ENCODE measurements around the gene CCSER1. TPM values are rescaled to one million over a fixed set of nuclear protein-coding genes. Genes with fewer than 3 reads are reported as not detected.
"Not testable (repeated sequence)": the region's sequence is repeated elsewhere in the genome, so short reads cannot be mapped to it uniquely, and the experiment has no call there.

Gene CCSER1
- total RNA-seq, 4 donors from 2014 or later, result 13.3 to 54.6 (median 34.0) TPM

DNA sequence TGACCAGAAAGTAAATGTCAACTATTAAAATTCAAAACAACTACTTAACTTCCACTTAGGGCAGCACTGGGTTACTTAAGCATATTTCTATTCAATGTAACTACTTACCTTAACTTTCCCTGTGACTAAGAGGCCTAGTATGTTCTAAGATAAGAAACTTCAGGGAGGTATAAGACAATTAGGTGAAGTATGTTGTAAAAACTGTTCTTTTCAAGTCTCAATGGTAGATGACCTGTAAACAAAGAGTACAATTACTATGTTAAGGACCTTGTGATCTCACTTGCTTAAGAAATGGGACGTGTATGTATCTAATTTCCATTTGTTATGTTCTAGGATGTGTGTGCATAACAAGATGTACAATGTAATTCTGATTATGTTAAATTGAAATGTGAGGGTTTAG, 960.5 kb downstream of the CCSER1 start:
- TF ChIP-seq, protein P1, sequence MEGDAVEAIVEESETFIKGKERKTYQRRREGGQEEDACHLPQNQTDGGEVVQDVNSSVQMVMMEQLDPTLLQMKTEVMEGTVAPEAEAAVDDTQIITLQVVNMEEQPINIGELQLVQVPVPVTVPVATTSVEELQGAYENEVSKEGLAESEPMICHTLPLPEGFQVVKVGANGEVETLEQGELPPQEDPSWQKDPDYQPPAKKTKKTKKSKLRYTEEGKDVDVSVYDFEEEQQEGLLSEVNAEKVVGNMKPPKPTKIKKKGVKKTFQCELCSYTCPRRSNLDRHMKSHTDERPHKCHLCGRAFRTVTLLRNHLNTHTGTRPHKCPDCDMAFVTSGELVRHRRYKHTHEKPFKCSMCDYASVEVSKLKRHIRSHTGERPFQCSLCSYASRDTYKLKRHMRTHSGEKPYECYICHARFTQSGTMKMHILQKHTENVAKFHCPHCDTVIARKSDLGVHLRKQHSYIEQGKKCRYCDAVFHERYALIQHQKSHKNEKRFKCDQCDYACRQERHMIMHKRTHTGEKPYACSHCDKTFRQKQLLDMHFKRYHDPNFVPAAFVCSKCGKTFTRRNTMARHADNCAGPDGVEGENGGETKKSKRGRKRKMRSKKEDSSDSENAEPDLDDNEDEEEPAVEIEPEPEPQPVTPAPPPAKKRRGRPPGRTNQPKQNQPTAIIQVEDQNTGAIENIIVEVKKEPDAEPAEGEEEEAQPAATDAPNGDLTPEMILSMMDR (IDR thresholded peaks at IDR 0.05), result no peak
- TF ChIP-seq EP300 (IDR thresholded peaks at IDR 0.05; ENCODE audit: low read depth) (no peak), POLR2A (IDR thresholded peaks at IDR 0.05) (no peak), POLR2AphosphoS5 (IDR thresholded peaks at IDR 0.05) (no peak)
- WGBS, 2 donors (ENCODE audit: low coverage in 1 of 2), result 72 to 83% methylated on average over 1 of the region's 1 CpG
- Histone ChIP-seq H3K27me3 (no peaks in the 10 kb centered on the region), H3K4me3 (no peak overlapping the region), H3K4me1 (no peaks in the 10 kb centered on the region), H3K27ac (no peak overlapping the region), H3K9me3 (no peaks in the 10 kb centered on the region), H3K36me3 (no peaks in the 10 kb centered on the region)
- in situ Hi-C loops (cut with MboI; ENCODE audit: low pct_ligation_motif_present in 1 of 4, low pct_unique_long_range_greater_than_20kb in 1 of 4, low sequenced_read_pairs in 3 of 4), result no loop called here
- no peak for DNase-seq
- intact Hi-C loops (cut with DNase I; ENCODE audit: low total_unique reads), result no loop called here

DNA sequence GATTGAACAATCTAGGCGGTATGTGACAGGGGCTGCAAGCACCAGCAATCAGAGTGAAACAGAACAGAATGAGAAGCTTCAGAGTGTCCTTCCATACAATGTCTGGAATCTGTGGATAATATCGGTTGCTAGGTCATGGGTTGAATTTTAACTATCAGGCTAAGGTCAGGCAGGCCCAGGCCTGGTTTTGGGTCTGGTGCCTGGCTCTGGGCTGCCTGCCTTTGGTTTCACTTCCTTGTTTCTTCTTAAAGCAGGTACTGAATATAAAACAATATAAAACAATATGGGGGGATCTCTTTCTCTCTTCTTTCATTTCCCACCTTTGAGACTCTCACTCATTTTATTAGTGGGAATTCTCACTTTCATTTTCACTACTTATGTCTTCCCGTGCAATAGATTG, 962.0 kb downstream of the CCSER1 start:
- WGBS, 2 donors (ENCODE audit: low coverage in 1 of 2), result 69 to 94% methylated on average over 2 to 3 of the region's 3 CpGs
- no peaks in the 10 kb centered on the region for H3K9me3 ChIP-seq
- TF ChIP-seq POLR2A (IDR thresholded peaks at IDR 0.05) (no peak), POLR2AphosphoS5 (IDR thresholded peaks at IDR 0.05) (no peak), EP300 (IDR thresholded peaks at IDR 0.05; ENCODE audit: low read depth) (no peak)
- TF ChIP-seq, protein P1 (IDR thresholded peaks at IDR 0.05), result no peak
- DNase-seq, result no peak
- H3K4me1 ChIP-seq, result no peaks in the 10 kb centered on the region
- no peaks in the 10 kb centered on the region for H3K36me3 ChIP-seq
- no peaks in the 10 kb centered on the region for H3K27me3 ChIP-seq
- in situ Hi-C loops (cut with MboI; ENCODE audit: low pct_ligation_motif_present in 1 of 4, low pct_unique_long_range_greater_than_20kb in 1 of 4, low sequenced_read_pairs in 3 of 4), result no loop called here
- no peak overlapping the region for H3K27ac ChIP-seq
- intact Hi-C loops (cut with DNase I; ENCODE audit: low total_unique reads), result no loop called here
- no peak overlapping the region for H3K4me3 ChIP-seq

DNA sequence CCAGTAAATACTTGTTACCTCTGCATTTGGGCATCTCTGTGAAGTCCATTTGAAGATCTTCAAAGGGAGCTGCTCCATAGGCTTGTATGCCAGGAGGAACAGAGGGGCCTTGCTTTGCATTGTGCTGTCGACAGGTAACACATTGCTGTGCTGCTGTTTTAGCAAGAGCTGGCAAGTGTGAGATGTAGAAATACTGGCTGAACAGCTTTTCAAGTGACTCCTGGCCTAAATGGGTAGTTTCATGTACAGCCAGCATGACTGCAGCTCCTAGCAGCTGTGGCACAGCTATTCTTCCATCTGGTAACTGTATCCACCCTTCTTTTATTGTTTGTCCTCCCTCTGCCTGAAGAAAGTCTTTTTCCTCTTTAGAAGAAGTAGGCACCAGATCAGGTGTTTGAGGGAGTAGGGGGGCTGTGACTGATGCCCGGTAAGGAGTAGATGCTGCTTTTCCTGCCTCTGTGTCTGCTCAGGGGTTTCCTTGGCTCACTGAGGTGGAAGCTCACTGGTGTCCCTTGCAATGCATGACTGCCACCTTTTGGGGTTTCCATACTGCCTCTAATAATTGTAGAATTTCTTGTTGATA, 965.3 kb downstream of the CCSER1 start:
- no peak overlapping the region for H3K27ac ChIP-seq
- no peaks in the 10 kb centered on the region for H3K36me3 ChIP-seq
- WGBS, 2 donors (ENCODE audit: low coverage in 1 of 2), result 73 to 100% methylated on average over 1 to 2 of the region's 2 CpGs
- intact Hi-C loops (cut with DNase I; ENCODE audit: low total_unique reads), result no loop called here
- DNase-seq, result no peak
- in situ Hi-C loops (cut with MboI; ENCODE audit: low pct_ligation_motif_present in 1 of 4, low pct_unique_long_range_greater_than_20kb in 1 of 4, low sequenced_read_pairs in 3 of 4), result no loop called here
- H3K9me3 ChIP-seq, result no peaks in the 10 kb centered on the region
- H3K27me3 ChIP-seq, result no peaks in the 10 kb centered on the region
- no peak for TF ChIP-seq POLR2AphosphoS5 (IDR thresholded peaks at IDR 0.05)
- TF ChIP-seq, protein P1 (IDR thresholded peaks at IDR 0.05), result no peak
- TF ChIP-seq POLR2A (IDR thresholded peaks at IDR 0.05), result no peak
- H3K4me3 ChIP-seq, result no peak overlapping the region
- H3K4me1 ChIP-seq, result no peaks in the 10 kb centered on the region

DNA sequence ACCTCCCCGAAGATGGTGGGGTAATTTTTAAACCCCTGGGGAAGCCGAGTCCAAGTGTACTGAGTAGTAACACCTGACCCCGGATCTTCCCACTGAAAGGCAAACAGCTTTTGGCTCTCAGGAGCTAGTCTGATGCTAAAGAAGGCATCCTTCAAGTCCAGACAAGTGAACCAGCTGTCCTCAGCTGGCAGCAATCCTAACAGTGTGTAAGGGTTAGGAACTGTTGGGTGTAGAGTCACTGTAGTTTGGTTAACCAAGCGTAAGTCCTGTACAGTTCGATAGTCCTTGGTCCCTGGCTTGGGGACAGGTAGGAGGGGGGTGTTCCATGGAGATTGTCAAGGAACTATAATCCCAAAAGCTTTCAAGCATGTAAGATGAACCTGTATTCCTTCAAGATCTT, 967.0 kb downstream of the CCSER1 start:
- H3K4me3 ChIP-seq; H3K4me1 ChIP-seq; H3K9me3 ChIP-seq; intact Hi-C loops (cut with DNase I; ENCODE audit: low total_unique reads); H3K36me3 ChIP-seq; H3K27ac ChIP-seq; in situ Hi-C loops (cut with MboI; ENCODE audit: low pct_ligation_motif_present in 1 of 4, low pct_unique_long_range_greater_than_20kb in 1 of 4, low sequenced_read_pairs in 3 of 4); H3K27me3 ChIP-seq; DNase-seq: not testable (repeated sequence)
- WGBS, 2 donors (ENCODE audit: low coverage in 1 of 2), result 77 to 100% methylated on average over 2 to 5 of the region's 5 CpGs

DNA sequence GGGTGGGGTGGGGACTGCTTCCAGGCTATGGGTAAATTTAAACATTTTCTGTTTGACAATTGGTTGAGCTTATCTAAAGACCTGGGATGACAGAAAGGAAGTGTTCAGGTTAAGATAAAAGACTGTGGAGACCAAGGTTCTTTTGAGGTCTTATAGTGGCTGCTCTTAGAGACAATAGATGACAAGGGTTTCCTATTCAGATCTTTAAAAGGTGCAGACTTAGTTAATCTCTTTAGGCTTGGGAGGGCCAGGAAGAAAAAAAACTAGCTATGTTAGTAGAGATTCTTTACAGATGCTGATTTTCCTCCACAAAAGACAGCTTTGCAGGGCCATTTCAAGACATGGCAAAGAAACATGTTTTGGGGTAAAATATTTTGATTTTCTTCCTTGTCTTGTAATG, 972.5 kb downstream of the CCSER1 start:
- H3K4me1 ChIP-seq, result no peaks in the 10 kb centered on the region
- no peaks in the 10 kb centered on the region for H3K27me3 ChIP-seq
- no peaks in the 10 kb centered on the region for H3K36me3 ChIP-seq
- DNase-seq, result no peak
- no peaks in the 10 kb centered on the region for H3K9me3 ChIP-seq
- no peak overlapping the region for H3K27ac ChIP-seq
- intact Hi-C loops (cut with DNase I; ENCODE audit: low total_unique reads) (no loop called here), in situ Hi-C loops (cut with MboI; ENCODE audit: low pct_ligation_motif_present in 1 of 4, low pct_unique_long_range_greater_than_20kb in 1 of 4, low sequenced_read_pairs in 3 of 4) (no loop called here)
- TF ChIP-seq, protein P1 (IDR thresholded peaks at IDR 0.05), result no peak
- TF ChIP-seq EP300 (IDR thresholded peaks at IDR 0.05; ENCODE audit: low read depth) (no peak), POLR2A (IDR thresholded peaks at IDR 0.05) (no peak), POLR2AphosphoS5 (IDR thresholded peaks at IDR 0.05) (no peak)
- no peak overlapping the region for H3K4me3 ChIP-seq
